NCI-H2081 treated with DMSO at 0.1 percent for 48 hours (cell line): ENCODE measurements around the gene TKT.
"Not testable (repeated sequence)": the region's sequence is repeated elsewhere in the genome, so short reads cannot be mapped to it uniquely, and the experiment has no call there.

Source experiments
- DNase-seq: peaks from one replicate; lab custom pipeline; 2025; lab: John Stamatoyannopoulos, UW

The TKT gene

GRCh38 chr3:53255775-53256703 lies at the start of gene TKT:
TSS of gene TKT (minus strand) at chr3:53256022. CDS start at chr3:53255942, 80 bp downstream.
- DNase-seq = no peak

- DNase-seq = no peak
Measured at GRCh38 chr3:53303957-53304356, 48.1 kb upstream of the TKT start.

- no peak for DNase-seq
Measured at GRCh38 chr3:53303549-53303948, 47.7 kb upstream of the TKT start.

- DNase-seq = no peak
Measured at GRCh38 chr3:53300826-53301225, 45.0 kb upstream of the TKT start.

GRCh38 chr3:53299611-53300023 lies 43.8 kb upstream of the TKT start:
- DNase-seq = not testable (repeated sequence)

- DNase-seq = no peak
Measured at GRCh38 chr3:53295410-53295809, 39.6 kb upstream of the TKT start.

GRCh38 chr3:53293867-53294266 lies 38.0 kb upstream of the TKT start:
- DNase-seq = no peak

- no peak for DNase-seq
Measured at GRCh38 chr3:53288214-53288613, 32.4 kb upstream of the TKT start.

- no peak for DNase-seq
Measured at GRCh38 chr3:53287131-53287629, 31.4 kb upstream of the TKT start.

- DNase-seq = no peak
Measured at GRCh38 chr3:53286727-53287126, 30.9 kb upstream of the TKT start.

- DNase-seq = no peak
Measured at GRCh38 chr3:53282581-53282980, 26.8 kb upstream of the TKT start.

GRCh38 chr3:53278667-53279066 lies 22.8 kb upstream of the TKT start:
- DNase-seq = no peak

- no peak for DNase-seq
Measured at GRCh38 chr3:53274938-53275605, 19.2 kb upstream of the TKT start.

- no peak for DNase-seq
Measured at GRCh38 chr3:53273146-53273670, 17.4 kb upstream of the TKT start.

- DNase-seq = no peak
Measured at GRCh38 chr3:53269888-53270880, 14.4 kb upstream of the TKT start.

- not testable (repeated sequence) for DNase-seq
Measured at GRCh38 chr3:53269193-53269592, 13.4 kb upstream of the TKT start.

- no peak for DNase-seq
Measured at GRCh38 chr3:53267766-53268165, 11.9 kb upstream of the TKT start.

- DNase-seq = no peak
Measured at GRCh38 chr3:53264718-53265117, 8.9 kb upstream of the TKT start.

GRCh38 chr3:53263907-53264306 lies 8.1 kb upstream of the TKT start:
- DNase-seq = no peak

- no peak for DNase-seq
Measured at GRCh38 chr3:53261712-53262111, 5.9 kb upstream of the TKT start.

- DNase-seq = no peak
Measured at GRCh38 chr3:53260286-53260785, 4.5 kb upstream of the TKT start.
